Lower leg skin (tissue), 3 donors: Measurements from ENCODE around the gene DCLRE1B.

Experiments used
- CTCF ChIP-seq, 3 donors: fragments of 450-650 bp; IDR thresholded peaks; one replicate each; pipeline ENCODE4 v1.5.1; 2016; ENCODE audit warnings: antibody characterized with exemption in 3 of 3, mild to moderate bottlenecking in 3 of 3, moderate library complexity in 2 of 3
- POLR2A ChIP-seq, 2 donors: fragments of 450-650 bp; IDR thresholded peaks; one replicate each; pipeline ENCODE4 v1.6.1; 2016 to 2017; ENCODE audit warnings: antibody characterized with exemption in 2 of 2, mild to moderate bottlenecking in 1 of 2, moderate library complexity in 1 of 2

GRCh38 chr1:113856401-113856790, 48.7 kb upstream of the DCLRE1B start:
- TF ChIP-seq CTCF (IDR thresholded peaks at IDR 0.05) (no peak), POLR2A (IDR thresholded peaks at IDR 0.05) (no peak)
